Aortic smooth muscle cell (primary cell): ENCODE results near the gene MARCKS. TPM values are rescaled to one million over a fixed set of nuclear protein-coding genes. Genes with fewer than 3 reads are reported as not detected.

Source experiments
- total RNA-seq: library from RNA; depleted of rRNA; stranded (reverse); fragments of >200 nt; gene quantifications from 2 replicates; pipeline ENCODE4 v1.2.3, GENCODE V29; 2014

The MARCKS gene, protein sequence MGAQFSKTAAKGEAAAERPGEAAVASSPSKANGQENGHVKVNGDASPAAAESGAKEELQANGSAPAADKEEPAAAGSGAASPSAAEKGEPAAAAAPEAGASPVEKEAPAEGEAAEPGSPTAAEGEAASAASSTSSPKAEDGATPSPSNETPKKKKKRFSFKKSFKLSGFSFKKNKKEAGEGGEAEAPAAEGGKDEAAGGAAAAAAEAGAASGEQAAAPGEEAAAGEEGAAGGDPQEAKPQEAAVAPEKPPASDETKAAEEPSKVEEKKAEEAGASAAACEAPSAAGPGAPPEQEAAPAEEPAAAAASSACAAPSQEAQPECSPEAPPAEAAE
- total RNA-seq = 49.9 and 74.2 TPM in 2 replicates

DNA sequence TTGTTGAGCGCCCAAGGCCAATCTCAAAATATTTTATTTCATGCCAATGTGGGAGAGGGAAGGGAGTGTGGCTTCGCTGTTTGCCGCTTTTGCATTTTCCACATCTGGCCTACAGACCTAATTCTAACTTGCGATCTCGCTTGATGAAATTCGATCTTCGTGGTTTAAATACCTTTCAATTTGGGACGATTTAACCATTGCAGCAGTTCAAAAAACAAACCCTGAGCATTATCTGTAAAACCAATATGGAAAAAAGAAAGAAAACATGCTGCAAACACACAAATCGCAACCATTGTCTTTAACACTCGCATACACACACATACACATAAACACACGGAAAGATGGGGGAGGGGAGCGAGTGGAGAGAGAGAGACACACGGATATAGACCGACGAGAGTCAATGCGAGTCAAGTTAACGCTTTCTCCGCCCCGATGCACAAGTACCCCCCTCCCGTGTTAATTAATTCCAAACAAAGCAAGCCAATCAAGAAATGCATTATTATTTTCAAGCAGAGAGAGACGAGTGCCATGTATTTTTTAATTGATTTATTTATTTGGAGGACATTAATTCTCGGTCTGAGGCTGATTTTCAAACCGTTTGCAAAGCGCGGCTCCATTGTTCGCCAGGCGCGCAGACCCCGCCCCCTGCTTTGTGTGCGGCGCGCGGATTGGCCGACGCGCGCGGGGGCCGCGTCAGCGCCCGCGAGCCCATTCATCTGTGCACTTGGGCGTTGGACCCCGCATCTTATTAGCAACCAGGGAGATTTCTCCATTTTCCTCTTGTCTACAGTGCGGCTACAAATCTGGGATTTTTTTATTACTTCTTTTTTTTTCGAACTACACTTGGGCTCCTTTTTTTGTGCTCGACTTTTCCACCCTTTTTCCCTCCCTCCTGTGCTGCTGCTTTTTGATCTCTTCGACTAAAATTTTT is at the start of gene MARCKS:
MARCKS (plus strand) TSS at position 721 of the 931 bp plus-strand sequence. CDS start 401 bp downstream, outside the sequence.

Other genes starting within 250 kb of the MARCKS start
- gene HDAC2, start 113.8 kb downstream of the MARCKS start, total RNA-seq = 44.1 and 59.3 TPM in 2 replicates